Measurements from ENCODE around the gene SERPINB6. TPM values are rescaled to one million over a fixed set of nuclear protein-coding genes. Genes with fewer than 3 reads are reported as not detected.

SERPINB6 gene
- total and polyA plus RNA-seq, 9 of the 15 experiments (the other 6 are each of a cell fraction or from before 2014, with no cell fraction given): 86.6 to 211 (median 143) TPM

- TF ChIP-seq CLOCK (CRISPR knock-in tag; IDR thresholded peaks at IDR 0.05; ENCODE audit: borderline replicate concordance) (no peak), E4F1 (CRISPR knock-in tag; IDR thresholded peaks at IDR 0.05; ENCODE audit: borderline replicate concordance) (no peak), CBFA2T3 (IDR thresholded peaks at IDR 0.05) (peak; percentile 77), HMGN3 (IDR thresholded peaks at IDR 0.05; ENCODE audit: borderline replicate concordance, extremely low read depth, insufficient read length, low read depth, low read length) (no peak), HOMEZ (CRISPR knock-in tag; IDR thresholded peaks at IDR 0.05) (no peak), RHOXF2B (CRISPR knock-in tag; conservative IDR thresholded peaks at IDR 0.05) (no peak), DNMT1 (IDR thresholded peaks at IDR 0.05) (no peak), THRAP3 (IDR thresholded peaks at IDR 0.05; ENCODE audit: borderline replicate concordance) (no peak), MLLT1 (IDR thresholded peaks at IDR 0.05) (no peak), SMAD4 (CRISPR knock-in tag; conservative IDR thresholded peaks at IDR 0.05) (no peak), ATF6 (CRISPR knock-in tag; IDR thresholded peaks at IDR 0.05) (no peak), KLF13 (tag; IDR thresholded peaks at IDR 0.05; ENCODE audit: borderline replicate concordance, low read depth) (no peak), MTA2 (IDR thresholded peaks at IDR 0.05; ENCODE audit: low read depth) (no peak), ILF3 (IDR thresholded peaks at IDR 0.05; ENCODE audit: borderline replicate concordance) (no peak), KDM4B (IDR thresholded peaks at IDR 0.05; ENCODE audit: borderline replicate concordance in 2 of 2, low read depth in 1 of 2) (no peak)
Observed at GRCh38 chr6:2942914-2943563, 28.3 kb downstream of the SERPINB6 start (continued).

Measured in K562 (cell line).